PFSK-1 (cell line): Measurements from ENCODE around the gene COL5A3.
A peak's percentile ranks its signal among the peaks of the same experiment; 100 is the strongest.

ENCODE experiments used
- FOXP2 ChIP-seq: optimal IDR thresholded peaks from 2 replicates; pipeline ENCODE3; 2011; ENCODE audit warnings: borderline replicate concordance, control low read depth, inconsistent platforms; ENCODE audit not compliant: insufficient read depth; ENCODE audit errors: extremely low read length, extremely low read depth
- POLR2AphosphoS5 ChIP-seq: IDR thresholded peaks from 2 replicates; pipeline ENCODE4 v1.6.1; 2012; ENCODE audit warnings: low read depth, mild to moderate bottlenecking, control low read depth, low read length, moderate library complexity
- REST ChIP-seq, 2 experiments: IDR thresholded peaks; 2 replicates each; pipeline versions ENCODE4 v1.6.1 to v1.8.0; 2011 to 2012; ENCODE audit warnings: low read depth in 2 of 2, low read length in 2 of 2, control low read depth in 1 of 2, inconsistent platforms in 1 of 2, mild to moderate bottlenecking in 1 of 2, moderate library complexity in 1 of 2; ENCODE audit not compliant: insufficient read depth in 1 of 2
- SIN3A ChIP-seq: IDR thresholded peaks from 2 replicates; pipeline ENCODE4 v1.6.1; 2012; ENCODE audit warnings: mild to moderate bottlenecking, low read length, moderate library complexity, borderline replicate concordance; ENCODE audit not compliant: insufficient read depth
- TAF1 ChIP-seq: IDR thresholded peaks from 2 replicates; pipeline ENCODE4 v1.6.1; 2012; ENCODE audit warnings: low read length, control low read depth, borderline replicate concordance; ENCODE audit not compliant: insufficient read depth

The COL5A3 gene

GRCh38 chr19:9941231-9941630, 69.1 kb downstream of the COL5A3 start:
- TF ChIP-seq POLR2AphosphoS5 (no peak), TAF1 (no peak)

GRCh38 chr19:9940778-9941177, 69.5 kb downstream of the COL5A3 start:
- TF ChIP-seq SIN3A, result no peak
- TF ChIP-seq POLR2AphosphoS5, result no peak
- TF ChIP-seq FOXP2, result no peak
- TF ChIP-seq REST (IDR thresholded peaks at IDR 0.05; ENCODE audit: insufficient read depth in 1 of 2, low read depth in 2 of 2, low read length in 2 of 2), result no peak
- no peak for TF ChIP-seq TAF1

- TF ChIP-seq REST (IDR thresholded peaks at IDR 0.05; ENCODE audit: insufficient read depth in 1 of 2, low read depth in 2 of 2, low read length in 2 of 2) (peak; percentile 82 to 93), SIN3A (no peak), FOXP2 (no peak), POLR2AphosphoS5 (no peak), TAF1 (no peak)
These were observed 70.9 kb downstream of the COL5A3 start for GRCh38 chr19:9939301-9939913.

- TF ChIP-seq POLR2AphosphoS5 (no peak), REST (IDR thresholded peaks at IDR 0.05; ENCODE audit: insufficient read depth in 1 of 2, low read depth in 2 of 2, low read length in 2 of 2) (no peak), FOXP2 (no peak), TAF1 (no peak), SIN3A (no peak)
These were observed 73.3 kb downstream of the COL5A3 start for GRCh38 chr19:9937001-9937411.

GRCh38 chr19:9936326-9937000, 73.8 kb downstream of the COL5A3 start, which contains the start of gene OLFM2:
Gene OLFM2 (minus strand): TSS chr19:9936515. CDS start chr19:9936366, 149 bp downstream.
- no peak for TF ChIP-seq FOXP2
- TF ChIP-seq REST (IDR thresholded peaks at IDR 0.05; ENCODE audit: insufficient read depth in 1 of 2, low read depth in 2 of 2, low read length in 2 of 2), result no peak
- TF ChIP-seq TAF1, result no peak
- no peak for TF ChIP-seq POLR2AphosphoS5
- TF ChIP-seq SIN3A, result no peak
